Bone marrow (tissue), 2 donors: ENCODE results near the gene HABP4.

Experiments used
- DNase-seq, 2 donors: peaks; one replicate each; lab custom pipeline; 2025; lab: John Stamatoyannopoulos, UW

Gene HABP4

GRCh38 chr9:96522366-96522765 is 72.4 kb downstream of the HABP4 start:
- no peak for DNase-seq

- DNase-seq: no peak
Observed at GRCh38 chr9:96523374-96523773, 73.4 kb downstream of the HABP4 start.

GRCh38 chr9:96524045-96524444 is 74.1 kb downstream of the HABP4 start:
- DNase-seq: no peak

- DNase-seq: no peak
Observed at GRCh38 chr9:96524764-96525163, 74.8 kb downstream of the HABP4 start.

- no peak for DNase-seq
Observed at GRCh38 chr9:96532173-96532572, 82.2 kb downstream of the HABP4 start.

GRCh38 chr9:96540106-96540505 is 90.1 kb downstream of the HABP4 start:
- no peak for DNase-seq
